ENCODE data around the gene HS6ST3. TPM values are rescaled to one million over a fixed set of nuclear protein-coding genes. Genes with fewer than 3 reads are reported as not detected.

Gene HS6ST3
- total and polyA plus RNA-seq, 2 donors (not counting 1 experiment from before 2014, with no cell fraction given) = not detected

GRCh38 chr13:96388598-96388997 lies 298.7 kb downstream of the HS6ST3 start:
- H2AFZ ChIP-seq (ENCODE audit: low read length) = no peak overlapping the region
- H3K9ac ChIP-seq (ENCODE audit: insufficient read depth, low read length) = no peak overlapping the region
- no peaks in the 10 kb centered on the region for H3K36me3 ChIP-seq (ENCODE audit: control insufficient read depth, insufficient read depth, low read length)
- TF ChIP-seq, protein P1, sequence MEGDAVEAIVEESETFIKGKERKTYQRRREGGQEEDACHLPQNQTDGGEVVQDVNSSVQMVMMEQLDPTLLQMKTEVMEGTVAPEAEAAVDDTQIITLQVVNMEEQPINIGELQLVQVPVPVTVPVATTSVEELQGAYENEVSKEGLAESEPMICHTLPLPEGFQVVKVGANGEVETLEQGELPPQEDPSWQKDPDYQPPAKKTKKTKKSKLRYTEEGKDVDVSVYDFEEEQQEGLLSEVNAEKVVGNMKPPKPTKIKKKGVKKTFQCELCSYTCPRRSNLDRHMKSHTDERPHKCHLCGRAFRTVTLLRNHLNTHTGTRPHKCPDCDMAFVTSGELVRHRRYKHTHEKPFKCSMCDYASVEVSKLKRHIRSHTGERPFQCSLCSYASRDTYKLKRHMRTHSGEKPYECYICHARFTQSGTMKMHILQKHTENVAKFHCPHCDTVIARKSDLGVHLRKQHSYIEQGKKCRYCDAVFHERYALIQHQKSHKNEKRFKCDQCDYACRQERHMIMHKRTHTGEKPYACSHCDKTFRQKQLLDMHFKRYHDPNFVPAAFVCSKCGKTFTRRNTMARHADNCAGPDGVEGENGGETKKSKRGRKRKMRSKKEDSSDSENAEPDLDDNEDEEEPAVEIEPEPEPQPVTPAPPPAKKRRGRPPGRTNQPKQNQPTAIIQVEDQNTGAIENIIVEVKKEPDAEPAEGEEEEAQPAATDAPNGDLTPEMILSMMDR (conservative IDR thresholded peaks at IDR 0.05 in 1 of 2, IDR thresholded peaks at IDR 0.05 in 1 of 2; ENCODE audit: low read depth in 1 of 2, low read length in 2 of 2) = no peak
- TF ChIP-seq EZH2 (IDR thresholded peaks at IDR 0.05; ENCODE audit: low read length, missing control alignments) = no peak
- no peaks in the 10 kb centered on the region for H3K27me3 ChIP-seq (ENCODE audit: control insufficient read depth, insufficient read depth, low read length)
- H3K27ac ChIP-seq (ENCODE audit: insufficient read depth, low read length) = no peak overlapping the region
- no peak overlapping the region for H3K4me2 ChIP-seq (ENCODE audit: extremely low read depth, insufficient read depth, low read length)
- no peaks in the 10 kb centered on the region for H3K9me3 ChIP-seq (ENCODE audit: control insufficient read depth, insufficient read depth, low read depth, low read length)
- no peak for DNase-seq (ENCODE audit: low read depth in 2 of 2)
- H3K4me3 ChIP-seq (replicated peaks in 1 of 4; ENCODE audit: control extremely low read depth in 1 of 4, insufficient read depth in 1 of 4, low read depth in 3 of 4, low read length in 4 of 4) = no peak overlapping the region
- no peaks in the 10 kb centered on the region for H4K20me1 ChIP-seq (ENCODE audit: control insufficient read depth, extremely low read depth, insufficient read depth, low read length)
- H3K4me1 ChIP-seq (ENCODE audit: control insufficient read depth, extremely low read depth, insufficient read depth, low read length) = no peaks in the 10 kb centered on the region
- no peaks in the 10 kb centered on the region for H3K79me2 ChIP-seq (ENCODE audit: control insufficient read depth, insufficient read depth, low read length)

GRCh38 chr13:96391606-96392005 lies 301.7 kb downstream of the HS6ST3 start:
- H3K79me2 ChIP-seq (ENCODE audit: control insufficient read depth, insufficient read depth, low read length) = no peaks in the 10 kb centered on the region
- no peaks in the 10 kb centered on the region for H4K20me1 ChIP-seq (ENCODE audit: control insufficient read depth, extremely low read depth, insufficient read depth, low read length)
- H3K4me3 ChIP-seq (replicated peaks in 1 of 4; ENCODE audit: control extremely low read depth in 1 of 4, insufficient read depth in 1 of 4, low read depth in 3 of 4, low read length in 4 of 4) = no peak overlapping the region
- H3K27ac ChIP-seq (ENCODE audit: insufficient read depth, low read length) = no peak overlapping the region
- no peak overlapping the region for H2AFZ ChIP-seq (ENCODE audit: low read length)
- TF ChIP-seq, protein P1 (conservative IDR thresholded peaks at IDR 0.05 in 1 of 2, IDR thresholded peaks at IDR 0.05 in 1 of 2; ENCODE audit: low read depth in 1 of 2, low read length in 2 of 2) = no peak
- no peak for TF ChIP-seq EZH2 (IDR thresholded peaks at IDR 0.05; ENCODE audit: low read length, missing control alignments)
- H3K36me3 ChIP-seq (ENCODE audit: control insufficient read depth, insufficient read depth, low read length) = no peaks in the 10 kb centered on the region
- H3K27me3 ChIP-seq (ENCODE audit: control insufficient read depth, insufficient read depth, low read length) = no peaks in the 10 kb centered on the region
- no peak for DNase-seq (ENCODE audit: low read depth in 2 of 2)
- no peaks in the 10 kb centered on the region for H3K4me1 ChIP-seq (ENCODE audit: control insufficient read depth, extremely low read depth, insufficient read depth, low read length)
- H3K9ac ChIP-seq (ENCODE audit: insufficient read depth, low read length) = no peak overlapping the region
- no peaks in the 10 kb centered on the region for H3K9me3 ChIP-seq (ENCODE audit: control insufficient read depth, insufficient read depth, low read depth, low read length)
- no peak overlapping the region for H3K4me2 ChIP-seq (ENCODE audit: extremely low read depth, insufficient read depth, low read length)

DNA sequence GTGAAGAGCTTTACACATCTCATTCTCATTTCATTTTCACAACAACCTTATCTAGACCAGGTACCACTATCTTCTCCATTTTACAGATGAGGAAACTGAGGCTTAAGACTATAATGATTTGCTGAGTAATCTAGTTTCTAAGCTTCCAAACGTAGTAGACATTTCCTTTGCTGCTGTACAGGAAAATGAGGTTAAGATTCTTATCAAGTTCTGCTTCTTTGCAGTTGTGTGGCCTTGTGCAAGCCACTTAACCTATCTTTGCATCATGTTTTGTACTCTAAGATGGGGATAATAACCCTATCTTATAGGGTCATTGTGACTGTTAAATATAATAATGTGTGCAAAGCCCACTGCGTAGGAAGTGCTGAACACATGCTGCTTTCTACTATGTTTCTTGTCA lies 307.9 kb downstream of the HS6ST3 start:
- H3K27me3 ChIP-seq (ENCODE audit: control insufficient read depth, insufficient read depth, low read length) = no peaks in the 10 kb centered on the region
- H3K9me3 ChIP-seq (ENCODE audit: control insufficient read depth, insufficient read depth, low read depth, low read length) = no peaks in the 10 kb centered on the region
- TF ChIP-seq EZH2 (IDR thresholded peaks at IDR 0.05; ENCODE audit: low read length, missing control alignments) = no peak
- TF ChIP-seq, protein P1 (conservative IDR thresholded peaks at IDR 0.05 in 1 of 2, IDR thresholded peaks at IDR 0.05 in 1 of 2; ENCODE audit: low read depth in 1 of 2, low read length in 2 of 2) = no peak
- H3K27ac ChIP-seq (ENCODE audit: insufficient read depth, low read length) = no peak overlapping the region
- H3K79me2 ChIP-seq (ENCODE audit: control insufficient read depth, insufficient read depth, low read length) = no peaks in the 10 kb centered on the region
- no peak overlapping the region for H3K9ac ChIP-seq (ENCODE audit: insufficient read depth, low read length)
- no peaks in the 10 kb centered on the region for H3K36me3 ChIP-seq (ENCODE audit: control insufficient read depth, insufficient read depth, low read length)
- H2AFZ ChIP-seq (ENCODE audit: low read length) = no peak overlapping the region
- no peaks in the 10 kb centered on the region for H3K4me1 ChIP-seq (ENCODE audit: control insufficient read depth, extremely low read depth, insufficient read depth, low read length)
- no peak overlapping the region for H3K4me2 ChIP-seq (ENCODE audit: extremely low read depth, insufficient read depth, low read length)
- H3K4me3 ChIP-seq (replicated peaks in 1 of 4; ENCODE audit: control extremely low read depth in 1 of 4, insufficient read depth in 1 of 4, low read depth in 3 of 4, low read length in 4 of 4) = no peak overlapping the region
- H4K20me1 ChIP-seq (ENCODE audit: control insufficient read depth, extremely low read depth, insufficient read depth, low read length) = no peaks in the 10 kb centered on the region
- no peak for DNase-seq (ENCODE audit: low read depth in 2 of 2)
